GM23248 (cell line): ENCODE data around the gene S100A16.

Source experiments
- EZH2 ChIP-seq: fragments of 200-600 bp; sonication (generic); IDR thresholded peaks from 2 replicates; pipeline ENCODE4 v1.6.1; 2018; ENCODE audit warnings: antibody characterized with exemption, mild to moderate bottlenecking; ENCODE audit not compliant: insufficient read depth, poor library complexity, severe bottlenecking
- EZH2phosphoT487 ChIP-seq: fragments of 200-600 bp; sonication (generic); IDR thresholded peaks from 2 replicates; pipeline ENCODE4 v1.6.1; 2018; ENCODE audit warnings: antibody characterized with exemption, moderate library complexity, mild to moderate bottlenecking, low read depth; ENCODE audit not compliant: insufficient read depth

- TF ChIP-seq EZH2 (no peak), EZH2phosphoT487 (no peak)
Measured at GRCh38 chr1:153626477-153626903, 13.6 kb upstream of the S100A16 start.
